ENCODE measurements around the gene THEMIS2. TPM values are rescaled to one million over a fixed set of nuclear protein-coding genes. Genes with fewer than 3 reads are reported as not detected.
"Not testable (repeated sequence)": the region's sequence is repeated elsewhere in the genome, so short reads cannot be mapped to it uniquely, and the experiment has no call there.

Gene THEMIS2
- total RNA-seq, result 13.0 TPM

DNA sequence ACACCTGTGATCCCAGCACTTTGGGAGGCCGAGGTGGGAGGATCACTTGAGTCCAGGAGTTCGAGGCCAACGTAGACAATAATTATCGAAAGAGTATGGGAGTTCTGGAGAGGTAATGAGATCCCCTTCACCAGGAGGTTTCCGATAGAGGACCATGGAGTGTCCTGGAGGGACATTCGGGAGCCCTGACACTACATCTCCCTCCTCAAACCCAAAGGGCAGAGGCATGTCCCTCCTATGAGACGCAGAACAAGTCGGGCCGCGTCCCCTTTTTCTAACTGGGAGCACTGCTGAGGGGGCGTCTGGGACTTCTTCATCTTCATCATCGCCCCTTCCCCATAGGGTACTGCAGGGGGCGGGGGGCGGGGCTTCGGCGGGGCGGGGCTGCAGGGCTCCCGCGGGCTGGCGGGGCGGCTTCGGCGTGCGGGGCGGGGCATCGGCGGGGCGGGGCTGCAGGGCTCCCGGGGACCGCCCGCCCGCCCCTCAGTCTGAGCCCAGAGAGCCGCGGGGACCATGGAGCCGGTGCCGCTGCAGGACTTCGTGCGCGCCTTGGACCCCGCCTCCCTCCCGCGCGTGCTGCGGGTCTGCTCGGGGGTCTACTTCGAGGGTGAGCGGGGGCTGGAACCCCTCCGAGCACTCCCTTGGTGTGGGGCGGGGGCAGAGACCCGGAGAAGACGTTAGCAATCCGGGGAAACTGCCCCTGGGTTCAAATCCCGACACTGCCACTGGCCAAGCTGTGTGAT is at the start of gene THEMIS2:
Gene THEMIS2 (plus strand): TSS at position 486 of the 743 bp plus-strand sequence. CDS start 28 bp downstream, at position 514.
- no peak for DNase-seq

- DNase-seq, result no peak
Observed at GRCh38 chr1:27823784-27824183, 48.6 kb upstream of the THEMIS2 start.

DNA sequence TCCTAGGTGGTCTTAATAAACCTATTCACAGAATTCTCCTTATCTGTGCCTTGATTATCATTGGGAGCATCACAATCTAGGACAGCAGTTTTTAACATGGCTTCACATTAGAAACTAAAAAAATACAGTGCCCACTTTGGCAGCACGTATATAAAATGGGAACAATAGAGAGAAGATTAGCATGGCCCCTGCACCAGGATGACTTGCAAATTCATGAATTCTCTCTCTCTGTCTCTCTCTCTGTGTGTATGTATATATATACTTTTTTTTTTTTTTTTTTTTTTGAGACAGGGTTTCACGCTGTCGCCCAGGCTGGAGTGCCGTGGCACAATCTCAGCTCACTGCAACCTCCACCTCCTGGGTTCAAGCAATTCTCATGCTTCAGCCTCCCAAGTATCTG is 47.9 kb upstream of the THEMIS2 start:
- no peak for DNase-seq

GRCh38 chr1:27829339-27829960 is 42.9 kb upstream of the THEMIS2 start:
- DNase-seq, result not testable (repeated sequence)

DNA sequence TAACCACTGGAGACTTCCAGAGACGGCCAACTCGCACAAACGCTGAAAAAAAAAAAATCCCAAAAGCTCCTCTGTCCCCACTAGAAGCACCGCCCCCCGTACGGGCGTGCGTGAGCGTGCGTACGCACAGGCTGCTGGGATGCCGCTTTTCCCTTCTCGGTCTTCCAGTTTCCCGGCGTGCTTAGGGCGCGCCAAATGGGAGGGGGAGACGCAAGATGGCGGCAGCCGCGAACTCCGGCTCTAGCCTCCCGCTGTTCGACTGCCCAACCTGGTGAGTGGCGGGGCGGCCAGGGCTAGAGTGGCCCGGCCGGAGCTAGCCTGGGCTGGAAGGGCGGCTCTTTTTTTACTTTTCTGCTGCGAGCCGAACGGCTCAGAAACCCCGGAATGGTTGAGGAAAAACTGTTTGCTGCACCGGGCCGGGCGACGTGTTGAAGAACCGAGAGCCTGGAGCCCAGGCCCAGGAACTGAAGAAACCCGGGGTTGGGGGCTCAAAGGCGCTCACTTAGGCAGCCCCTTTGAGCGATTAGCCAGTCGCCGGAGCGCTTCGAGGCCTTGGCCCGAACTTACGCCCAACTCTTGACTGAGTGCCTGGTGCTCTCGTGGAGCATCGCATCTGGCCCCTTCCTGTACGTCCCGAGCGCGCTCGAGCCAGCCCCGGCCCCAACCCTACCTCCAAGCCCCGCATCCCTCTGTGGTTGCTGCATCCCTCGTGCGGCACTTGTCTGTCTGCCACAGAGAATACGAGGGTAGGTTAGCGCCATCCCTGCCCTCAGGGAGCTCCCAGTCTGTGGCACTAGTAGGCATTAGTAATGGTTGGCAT is 41.5 kb upstream of the THEMIS2 start, which contains the start of gene PPP1R8:
Gene PPP1R8 (plus strand): TSS at position 162 of the 820 bp plus-strand sequence. CDS start 54 bp downstream, at position 216.
- DNase-seq, result peak; percentile 94

DNA sequence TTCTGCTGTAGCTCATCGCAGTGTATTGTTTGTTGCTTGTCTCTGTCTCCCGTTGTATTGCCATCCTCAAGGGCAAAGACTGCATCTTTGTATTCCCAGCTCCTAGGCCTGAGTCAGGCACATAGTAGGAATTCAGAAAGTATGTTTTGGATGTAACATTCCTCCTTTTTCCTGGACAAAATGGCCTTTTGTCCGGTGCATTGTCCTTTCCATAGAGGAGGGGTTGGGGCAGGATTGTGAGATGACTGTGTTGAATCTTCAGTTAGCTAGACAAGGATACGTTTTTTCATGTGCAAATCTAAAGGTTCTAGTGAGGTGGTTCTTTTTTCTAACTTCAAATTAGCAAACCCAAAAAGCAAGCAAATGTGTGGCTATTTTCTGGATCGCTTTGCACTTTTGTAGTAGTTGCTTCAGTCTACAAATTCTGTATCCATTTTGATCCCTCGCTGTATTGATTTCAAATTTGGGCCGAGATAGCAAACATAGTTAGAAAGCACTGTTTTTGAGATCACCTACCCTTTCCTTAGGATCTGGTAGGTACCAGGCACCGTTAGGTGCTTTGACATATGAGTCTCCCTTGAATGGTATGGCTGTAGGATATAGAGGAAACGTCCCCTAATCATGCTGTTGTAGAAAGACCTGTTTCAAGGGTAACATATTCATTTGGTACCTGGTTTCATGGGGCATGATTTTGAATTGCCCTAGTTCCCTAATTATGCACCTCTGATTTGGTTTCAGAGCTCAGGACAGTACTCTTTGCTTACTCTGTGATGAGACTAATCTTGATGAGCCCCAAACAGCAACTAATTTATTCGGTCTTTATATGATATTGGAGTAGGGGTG is 40.6 kb upstream of the THEMIS2 start:
- no peak for DNase-seq

DNA sequence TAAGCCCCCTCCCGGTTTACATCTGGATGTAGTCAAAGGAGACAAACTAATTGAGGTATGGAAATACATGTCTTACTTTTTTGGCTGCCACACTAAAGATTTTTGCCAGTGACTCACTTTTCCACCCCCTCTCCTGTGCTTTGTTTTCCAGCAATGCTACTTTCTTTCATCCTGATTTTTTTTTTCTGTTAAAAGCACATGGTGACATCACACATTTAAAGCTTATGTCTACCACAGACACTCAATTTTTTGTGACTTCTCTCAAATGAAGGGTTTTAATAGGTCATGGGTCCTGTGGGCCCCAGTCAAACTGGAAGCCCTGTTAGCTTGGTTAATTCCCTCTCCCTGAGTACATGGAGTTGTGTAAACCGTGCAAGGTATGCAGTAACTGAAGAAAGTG is 39.6 kb upstream of the THEMIS2 start:
- no peak for DNase-seq

GRCh38 chr1:27833470-27833869 is 38.9 kb upstream of the THEMIS2 start:
- DNase-seq, result no peak

DNA sequence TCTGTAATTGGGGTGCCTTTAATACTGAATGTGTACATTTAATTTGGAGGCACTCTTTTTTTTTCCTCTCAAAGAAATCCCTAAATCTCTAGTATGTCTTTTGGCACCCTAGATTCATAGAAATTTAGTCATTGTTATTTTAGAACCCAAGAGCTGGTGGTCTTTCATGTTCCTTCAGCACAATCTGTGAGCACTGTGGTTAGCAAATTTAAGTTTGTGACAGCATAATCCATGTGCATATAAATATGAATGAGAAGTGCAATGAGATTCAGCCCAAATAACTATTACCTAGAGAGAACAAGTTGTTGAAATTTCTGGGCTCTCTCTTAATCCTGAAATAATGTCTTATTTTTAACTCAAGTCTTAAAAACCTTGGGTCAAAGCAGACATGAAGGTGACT is 37.3 kb upstream of the THEMIS2 start:
- no peak for DNase-seq

DNA sequence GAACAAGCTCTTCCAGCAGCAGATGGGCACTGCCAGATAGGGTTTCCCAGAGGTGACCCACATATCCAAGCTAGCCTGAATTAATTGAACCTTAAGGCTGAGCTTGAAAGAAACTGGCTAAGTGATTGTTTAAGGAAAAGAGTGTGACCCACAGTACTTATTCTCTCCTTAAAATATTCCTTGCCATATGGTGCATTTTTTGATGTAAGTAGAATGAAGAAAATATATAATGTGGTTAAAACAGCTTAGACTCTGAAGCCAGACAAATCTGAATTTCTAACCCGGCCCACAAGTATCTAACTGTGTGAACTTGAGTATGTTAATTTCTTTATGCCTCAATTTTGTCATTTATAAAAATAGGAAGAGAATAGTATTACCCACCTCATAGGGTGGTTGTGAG is 36.8 kb upstream of the THEMIS2 start:
- no peak for DNase-seq

DNA sequence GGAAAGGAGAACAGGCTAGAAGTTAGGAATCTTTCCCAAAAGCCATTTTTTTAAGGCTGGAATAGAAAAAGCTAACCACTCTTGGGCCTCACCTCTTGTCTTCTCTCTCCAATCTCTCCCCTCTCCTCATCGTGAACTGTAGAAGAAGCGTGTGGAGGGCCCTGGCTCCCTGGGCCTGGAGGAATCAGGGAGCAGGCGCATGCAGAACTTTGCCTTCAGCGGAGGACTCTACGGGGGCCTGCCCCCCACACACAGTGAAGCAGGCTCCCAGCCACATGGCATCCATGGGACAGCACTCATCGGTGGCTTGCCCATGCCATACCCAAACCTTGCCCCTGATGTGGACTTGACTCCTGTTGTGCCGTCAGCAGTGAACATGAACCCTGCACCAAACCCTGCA is 22.4 kb upstream of the THEMIS2 start:
- DNase-seq, result no peak

DNA sequence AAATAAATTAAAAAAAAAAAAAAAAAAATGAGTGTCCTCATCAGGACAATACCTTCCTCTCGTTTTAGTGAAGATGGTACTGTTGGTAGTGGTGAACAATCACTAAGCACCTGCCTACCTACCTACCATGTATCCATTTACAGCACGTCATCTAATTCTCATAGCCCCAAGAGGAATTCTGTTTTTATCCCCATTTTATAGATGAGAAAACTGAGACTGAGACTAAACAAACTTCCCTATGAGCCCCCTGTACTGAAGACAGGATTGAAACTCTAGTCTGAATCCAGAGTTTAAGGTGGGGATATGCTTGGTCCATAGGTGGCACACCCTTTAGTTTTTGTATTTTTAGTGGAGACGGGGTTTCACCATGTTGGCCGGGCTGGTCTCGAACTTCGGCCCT is 17.3 kb upstream of the THEMIS2 start:
- no peak for DNase-seq

DNA sequence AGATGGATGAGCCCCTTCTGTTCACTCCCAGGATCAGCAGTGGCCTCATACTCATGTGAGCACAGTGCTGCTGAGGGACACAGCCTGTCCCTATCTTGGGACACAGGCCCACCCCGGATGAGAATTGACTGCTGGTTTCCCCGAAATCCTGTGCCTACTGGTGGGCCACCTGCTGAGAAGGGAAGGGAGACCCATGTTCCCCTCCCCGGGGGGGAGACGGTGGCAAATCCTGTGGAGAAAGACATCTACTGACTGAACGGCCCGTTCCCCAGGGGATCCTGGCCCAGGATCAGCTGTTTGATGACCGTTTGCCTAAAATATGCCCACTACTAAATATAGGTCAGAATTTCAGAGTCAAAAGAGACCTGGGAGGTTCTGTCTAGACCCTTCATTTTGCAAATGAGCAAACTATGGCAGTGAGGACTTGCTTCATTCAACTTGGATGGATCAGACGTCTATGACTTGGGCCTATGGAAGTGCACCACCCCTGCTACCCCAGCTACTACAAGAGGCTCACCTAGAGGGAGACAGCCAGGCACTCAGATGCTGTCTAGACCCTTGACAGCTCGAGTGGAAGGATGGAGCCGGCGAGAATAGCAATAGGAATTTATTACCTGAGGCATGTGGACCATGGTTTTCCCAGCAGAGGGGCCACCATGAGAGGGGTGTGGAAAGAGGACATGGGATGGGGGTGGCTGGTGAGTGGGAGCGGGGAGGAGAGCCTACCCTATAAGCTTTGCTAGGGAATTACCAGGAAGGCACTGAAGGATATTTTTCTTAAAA is 15.6 kb upstream of the THEMIS2 start:
- no peak for DNase-seq

DNA sequence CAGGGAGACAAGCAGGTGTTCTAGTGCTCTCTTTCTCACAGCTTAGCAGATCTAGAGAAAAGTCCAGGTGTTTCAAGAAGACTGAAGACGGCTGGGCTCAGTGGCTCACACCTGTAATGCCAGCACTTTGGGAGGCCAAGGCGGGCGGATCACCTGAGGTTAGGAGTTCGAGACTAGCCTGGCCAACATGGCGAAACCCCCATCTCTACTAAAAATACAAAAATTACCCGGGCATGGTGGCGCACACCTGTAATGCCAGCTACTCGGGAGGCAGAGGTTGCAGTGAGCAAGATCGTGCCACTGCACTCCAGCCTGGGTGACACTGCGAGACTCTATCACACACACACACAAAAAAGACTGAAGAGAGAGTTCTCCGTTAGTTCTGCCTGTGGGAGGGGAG is 14.8 kb upstream of the THEMIS2 start:
- DNase-seq, result not testable (repeated sequence)

GRCh38 chr1:27858072-27858948 is 14.0 kb upstream of the THEMIS2 start:
- peak; percentile 33 for DNase-seq

- no peak for DNase-seq
Observed at GRCh38 chr1:27858949-27859576, 13.3 kb upstream of the THEMIS2 start.

DNA sequence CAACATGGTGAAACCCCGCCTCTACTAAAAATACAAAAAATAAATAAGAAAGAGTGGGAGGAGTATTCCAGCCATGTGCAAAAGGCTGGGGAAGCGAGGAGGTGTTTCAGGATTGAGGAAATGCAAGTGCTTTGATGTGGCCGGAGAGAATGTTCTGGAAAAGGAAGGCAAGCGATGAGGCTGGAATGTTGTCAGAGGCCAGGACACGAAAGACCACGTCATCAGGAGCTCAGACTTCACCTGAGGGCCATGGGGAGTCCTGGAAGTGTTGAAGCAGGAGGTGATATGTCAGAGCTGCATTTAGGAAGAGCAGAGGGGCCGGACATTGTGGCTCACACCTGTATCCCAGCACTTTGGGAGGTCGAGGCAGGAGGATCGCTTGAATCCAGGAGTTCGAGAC is 10.9 kb upstream of the THEMIS2 start:
- no peak for DNase-seq

DNA sequence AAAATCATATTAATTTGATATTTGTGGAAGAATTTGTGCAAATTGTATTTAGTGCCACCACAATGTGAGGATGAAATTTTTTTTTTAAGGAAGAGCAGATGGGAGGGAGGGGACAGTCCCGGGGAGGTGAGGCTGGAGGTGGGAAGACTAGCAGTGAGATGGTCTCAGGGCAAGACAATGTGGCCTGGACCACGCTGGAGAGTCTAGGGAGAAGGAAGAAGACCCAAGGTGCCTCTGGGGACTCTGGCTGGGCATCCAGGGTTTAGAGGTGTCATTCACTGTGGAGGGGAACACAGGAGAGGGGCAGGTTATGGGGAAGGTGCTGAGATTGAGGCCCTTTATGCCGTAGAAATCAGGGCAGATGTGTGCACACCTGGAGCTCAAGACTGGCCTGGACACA is 10.3 kb upstream of the THEMIS2 start:
- DNase-seq, result no peak

GRCh38 chr1:27862671-27863537 is 9.4 kb upstream of the THEMIS2 start:
- DNase-seq, result peak; percentile 32

Data from skin of body (tissue), 2 donors.